Activated naive CD8-positive, alpha-beta T cell treated with anti-CD3 and anti-CD28 coated beads, Interleukin-2, amount 50 U/mL, for 24 hours (primary cell): ENCODE results near the gene ERP27.
A peak's percentile ranks its signal among the peaks of the same experiment; 100 is the strongest.

Source experiments
- ATAC-seq: fragments of 150-1000 bp; cut with Tn5 transposase; one replicate; pipeline ENCODE4 v1.10.0; 2021
- DNase-seq: peaks from one replicate; pipeline ENCODE4 v3.0.0; 2021
- H3K27ac Mint-ChIP-seq: one replicate; pipeline ENCODE4 v1.8.0; 2021; ENCODE audit warnings: mild to moderate bottlenecking, mixed read lengths
- H3K27me3 Mint-ChIP-seq: one replicate; pipeline ENCODE4 v1.8.0; 2021; ENCODE audit warnings: mixed read lengths
- H3K36me3 Mint-ChIP-seq: one replicate; pipeline ENCODE4 v1.8.0; 2021; ENCODE audit warnings: low read depth, mixed read lengths
- H3K4me1 Mint-ChIP-seq: one replicate; pipeline ENCODE4 v1.8.0; 2021; ENCODE audit warnings: mixed read lengths
- H3K4me3 Mint-ChIP-seq: one replicate; pipeline ENCODE4 v1.8.0; 2021; ENCODE audit warnings: mild to moderate bottlenecking, moderate library complexity, mixed read lengths
- H3K9me3 Mint-ChIP-seq: one replicate; pipeline ENCODE4 v1.8.0; 2021; ENCODE audit warnings: mixed read lengths

The ERP27 gene

DNA sequence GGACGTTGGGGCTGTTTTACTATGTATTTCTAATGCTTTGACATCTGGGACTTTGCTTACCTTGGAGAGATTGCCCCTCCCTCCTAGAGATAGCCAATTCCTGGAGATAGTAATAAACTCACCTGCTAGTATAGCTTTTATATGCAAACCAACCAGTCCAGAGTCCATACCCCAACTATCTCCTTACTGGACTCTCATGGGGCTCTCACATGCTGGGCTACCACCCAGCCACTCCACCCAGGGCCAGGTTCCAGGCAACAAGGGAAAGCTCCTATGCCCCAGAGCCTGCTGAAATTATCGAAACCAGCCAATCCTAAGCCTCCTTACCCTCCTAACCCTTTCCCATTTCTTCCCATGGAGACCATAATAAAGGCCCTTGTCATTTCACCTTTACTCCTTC, 27.2 kb downstream of the ERP27 start:
- Mint-ChIP-seq H3K9me3 (no peaks in the 10 kb centered on the region), H3K36me3 (peaks cover 23% of the 10 kb centered on the region), H3K27me3 (no peaks in the 10 kb centered on the region), H3K4me3 (no peak overlapping the region), H3K27ac (peak overlapping the region; percentile 95), H3K4me1 (peaks cover 51% of the 10 kb centered on the region)
- ATAC-seq (no peak), DNase-seq (no peak)

GRCh38 chr12:14910090-14910915, 28.0 kb downstream of the ERP27 start:
- no peaks in the 10 kb centered on the region for H3K9me3 Mint-ChIP-seq
- H3K4me3 Mint-ChIP-seq, result peak overlapping the region; percentile 64
- H3K36me3 Mint-ChIP-seq, result peaks cover 24% of the 10 kb centered on the region
- peak overlapping the region; percentile 95 for H3K27ac Mint-ChIP-seq
- peak; percentile 23 for DNase-seq
- H3K27me3 Mint-ChIP-seq, result no peaks in the 10 kb centered on the region
- peaks cover 52% of the 10 kb centered on the region for H3K4me1 Mint-ChIP-seq
- peak; percentile 77 for ATAC-seq

DNA sequence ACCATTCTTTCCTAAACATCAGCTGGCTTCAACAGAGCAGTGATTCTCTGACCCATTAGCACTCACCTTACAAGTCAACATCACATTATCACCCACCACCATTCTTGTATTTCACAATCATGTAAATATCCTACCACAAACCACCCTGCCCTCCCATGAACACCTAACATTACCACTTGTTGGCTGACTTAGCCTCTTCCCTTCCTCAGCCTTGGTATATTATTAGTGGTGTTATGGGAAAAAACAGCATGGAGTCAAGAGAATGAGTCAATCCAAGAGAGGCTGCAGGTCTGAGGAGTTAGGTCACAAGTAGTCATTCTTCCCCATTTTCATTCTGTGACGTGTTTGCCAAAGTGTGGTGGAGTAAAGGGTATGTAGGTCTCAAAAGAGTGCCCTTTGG, 30.4 kb downstream of the ERP27 start:
- Mint-ChIP-seq H3K27me3 (no peaks in the 10 kb centered on the region), H3K4me3 (no peak overlapping the region), H3K27ac (no peak overlapping the region), H3K36me3 (peaks cover 13% of the 10 kb centered on the region), H3K9me3 (no peaks in the 10 kb centered on the region), H3K4me1 (peaks cover 43% of the 10 kb centered on the region)
- ATAC-seq (peak; percentile 35), DNase-seq (no peak)

DNA sequence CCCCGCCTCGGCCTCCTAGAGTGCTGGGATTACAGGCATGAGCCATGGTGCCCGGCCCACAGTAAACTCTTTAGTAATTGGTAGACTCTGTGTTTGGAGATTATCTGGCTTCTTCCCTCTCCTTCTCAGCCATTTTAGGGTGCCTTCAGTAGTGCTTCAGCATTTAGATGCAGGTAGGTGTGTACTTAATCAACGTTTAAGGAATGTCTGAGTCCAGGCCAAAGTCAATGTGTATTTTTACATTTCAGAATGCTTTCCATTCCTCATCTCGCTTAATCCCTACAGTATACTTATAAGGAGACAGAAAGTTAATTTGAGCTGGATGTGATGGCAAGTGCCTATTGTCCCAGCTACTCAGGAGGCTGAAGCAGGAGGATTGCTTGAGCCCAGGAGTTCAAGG, 32.2 kb downstream of the ERP27 start:
- DNase-seq (no peak), ATAC-seq (no peak)
- H3K27me3 Mint-ChIP-seq, result no peaks in the 10 kb centered on the region
- peaks cover 41% of the 10 kb centered on the region for H3K4me1 Mint-ChIP-seq
- no peak overlapping the region for H3K27ac Mint-ChIP-seq
- H3K9me3 Mint-ChIP-seq, result no peaks in the 10 kb centered on the region
- H3K4me3 Mint-ChIP-seq, result no peak overlapping the region
- peaks cover 9% of the 10 kb centered on the region for H3K36me3 Mint-ChIP-seq

GRCh38 chr12:14905269-14906004, 32.9 kb downstream of the ERP27 start:
- peaks cover 6% of the 10 kb centered on the region for H3K36me3 Mint-ChIP-seq

GRCh38 chr12:14904854-14905253, 33.5 kb downstream of the ERP27 start:
- ATAC-seq (no peak), DNase-seq (no peak)
- no peak overlapping the region for H3K27ac Mint-ChIP-seq
- H3K4me1 Mint-ChIP-seq, result peaks cover 28% of the 10 kb centered on the region
- H3K9me3 Mint-ChIP-seq, result no peaks in the 10 kb centered on the region
- no peaks in the 10 kb centered on the region for H3K27me3 Mint-ChIP-seq
- H3K4me3 Mint-ChIP-seq, result no peak overlapping the region
- peaks cover 6% of the 10 kb centered on the region for H3K36me3 Mint-ChIP-seq

More at GRCh38 chr12:14905269-14906004, 32.9 kb downstream of the ERP27 start:
- peaks cover 34% of the 10 kb centered on the region for H3K4me1 Mint-ChIP-seq
- ATAC-seq (no peak), DNase-seq (no peak)
- H3K27me3 Mint-ChIP-seq, result no peaks in the 10 kb centered on the region
- no peak overlapping the region for H3K27ac Mint-ChIP-seq
- H3K4me3 Mint-ChIP-seq, result no peak overlapping the region
- no peaks in the 10 kb centered on the region for H3K9me3 Mint-ChIP-seq

- no peaks in the 10 kb centered on the region for H3K27me3 Mint-ChIP-seq
- peaks cover 22% of the 10 kb centered on the region for H3K4me1 Mint-ChIP-seq
- no peak overlapping the region for H3K27ac Mint-ChIP-seq
Observed at GRCh38 chr12:14903386-14904098, 34.8 kb downstream of the ERP27 start.

DNA sequence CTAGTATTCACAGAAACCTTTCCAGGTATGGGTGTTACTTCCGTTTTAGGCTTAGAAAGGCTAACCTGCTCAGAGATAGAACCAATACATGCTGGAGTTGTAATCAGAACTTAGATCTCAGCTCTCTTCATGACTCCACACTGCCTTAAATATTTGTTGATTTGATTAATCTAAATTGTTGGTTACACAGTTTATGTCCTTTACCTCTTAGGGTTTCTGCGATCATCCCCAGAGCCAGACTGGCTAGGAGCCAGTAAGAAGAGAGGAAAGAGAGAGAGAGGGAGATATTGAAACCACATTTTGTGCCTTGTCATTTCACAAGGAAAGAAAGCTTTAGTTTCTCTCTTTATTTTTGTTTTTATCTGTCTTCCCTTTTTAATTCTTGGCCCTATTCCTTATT, 35.9 kb downstream of the ERP27 start:
- no peak overlapping the region for H3K4me3 Mint-ChIP-seq
- peaks cover 11% of the 10 kb centered on the region for H3K4me1 Mint-ChIP-seq
- DNase-seq, result no peak
- H3K36me3 Mint-ChIP-seq, result peaks cover 1% of the 10 kb centered on the region
- no peaks in the 10 kb centered on the region for H3K27me3 Mint-ChIP-seq
- H3K9me3 Mint-ChIP-seq, result no peaks in the 10 kb centered on the region
- no peak overlapping the region for H3K27ac Mint-ChIP-seq
- ATAC-seq, result no peak

More at GRCh38 chr12:14903386-14904098, 34.8 kb downstream of the ERP27 start:
- DNase-seq (no peak), ATAC-seq (no peak)
- Mint-ChIP-seq H3K4me3 (no peak overlapping the region), H3K9me3 (no peaks in the 10 kb centered on the region), H3K36me3 (peaks cover 6% of the 10 kb centered on the region)

- Mint-ChIP-seq H3K27ac (no peak overlapping the region), H3K4me3 (no peak overlapping the region), H3K4me1 (peaks cover 10% of the 10 kb centered on the region), H3K9me3 (no peaks in the 10 kb centered on the region), H3K36me3 (peaks cover 1% of the 10 kb centered on the region), H3K27me3 (no peaks in the 10 kb centered on the region)
- ATAC-seq (no peak), DNase-seq (no peak)
Observed at GRCh38 chr12:14901228-14901562, 37.1 kb downstream of the ERP27 start.

- DNase-seq, result no peak
- H3K4me3 Mint-ChIP-seq, result no peak overlapping the region
- H3K4me1 Mint-ChIP-seq, result peaks cover 10% of the 10 kb centered on the region
- ATAC-seq, result no peak
- no peaks in the 10 kb centered on the region for H3K27me3 Mint-ChIP-seq
- peaks cover 1% of the 10 kb centered on the region for H3K36me3 Mint-ChIP-seq
- no peak overlapping the region for H3K27ac Mint-ChIP-seq
- H3K9me3 Mint-ChIP-seq, result no peaks in the 10 kb centered on the region
Observed at GRCh38 chr12:14900521-14901227, 37.7 kb downstream of the ERP27 start.

- no peaks in the 10 kb centered on the region for H3K36me3 Mint-ChIP-seq
- no peak overlapping the region for H3K27ac Mint-ChIP-seq
- ATAC-seq (no peak), DNase-seq (no peak)
- no peaks in the 10 kb centered on the region for H3K9me3 Mint-ChIP-seq
- H3K27me3 Mint-ChIP-seq, result no peaks in the 10 kb centered on the region
- no peak overlapping the region for H3K4me3 Mint-ChIP-seq
- H3K4me1 Mint-ChIP-seq, result no peaks in the 10 kb centered on the region
Observed at GRCh38 chr12:14896521-14897169, 41.7 kb downstream of the ERP27 start.

GRCh38 chr12:14893506-14894250, 44.7 kb downstream of the ERP27 start:
- no peak for ATAC-seq
- no peaks in the 10 kb centered on the region for H3K9me3 Mint-ChIP-seq
- no peak for DNase-seq
- H3K4me1 Mint-ChIP-seq, result no peaks in the 10 kb centered on the region
- no peak overlapping the region for H3K27ac Mint-ChIP-seq
- no peaks in the 10 kb centered on the region for H3K27me3 Mint-ChIP-seq
- H3K4me3 Mint-ChIP-seq, result no peak overlapping the region
- no peaks in the 10 kb centered on the region for H3K36me3 Mint-ChIP-seq

DNA sequence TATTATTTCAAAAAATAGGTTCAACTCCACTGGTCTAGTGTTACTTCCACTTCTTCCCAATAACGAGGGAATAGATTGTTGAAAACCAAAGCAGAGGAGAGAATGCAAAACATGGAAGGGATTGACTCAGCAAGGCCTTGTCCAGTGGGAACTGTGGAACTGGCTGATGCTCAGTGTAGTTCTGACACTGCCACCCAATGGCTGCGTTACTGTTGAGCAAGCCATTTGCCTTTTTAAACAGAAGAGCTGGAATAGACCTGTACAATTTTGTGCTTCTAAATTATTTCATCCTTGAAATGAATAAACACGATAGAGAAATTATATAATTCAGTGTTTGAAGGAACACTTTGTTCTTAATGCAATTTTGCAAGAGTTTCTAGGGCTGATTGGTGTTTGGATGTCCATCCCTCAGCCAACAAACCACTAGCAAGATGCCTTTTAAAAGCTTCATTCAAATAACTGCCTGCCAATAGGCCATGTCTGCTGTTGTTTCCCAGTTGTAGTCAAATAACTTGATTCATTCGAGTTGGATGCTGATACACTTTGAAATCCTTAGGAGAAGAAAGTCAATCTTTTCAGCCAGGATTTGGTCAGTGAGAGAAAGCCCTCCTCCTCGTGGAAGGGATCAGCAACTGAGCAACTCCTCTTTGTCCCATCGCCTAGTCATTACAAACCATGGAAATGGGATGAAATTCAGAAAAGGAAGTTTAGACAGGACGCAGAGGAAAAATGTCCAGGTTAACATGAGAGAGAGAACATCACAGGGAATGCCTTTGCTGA, 45.4 kb downstream of the ERP27 start:
- H3K27me3 Mint-ChIP-seq, result peaks cover 3% of the 10 kb centered on the region
- no peak overlapping the region for H3K27ac Mint-ChIP-seq
- no peaks in the 10 kb centered on the region for H3K4me1 Mint-ChIP-seq
- DNase-seq (no peak), ATAC-seq (no peak)
- H3K9me3 Mint-ChIP-seq, result no peaks in the 10 kb centered on the region
- no peak overlapping the region for H3K4me3 Mint-ChIP-seq
- no peaks in the 10 kb centered on the region for H3K36me3 Mint-ChIP-seq
